HL-60 (cell line): ENCODE measurements around the gene GALK1.

ENCODE experiments used
- DNase-seq, 2 experiments: peaks; one replicate each; pipeline ENCODE4 v3.0.0-alpha.2; 2010 to 2020; ENCODE audit warnings: low read depth in 1 of 2, low spot score in 1 of 2
- H3K27ac ChIP-seq: fragments of 250-450 bp; sonication (Bioruptor Pico); replicated peaks from 2 replicates; pipeline ENCODE4 v1.5.1; 2020; ENCODE audit warnings: mild to moderate bottlenecking, moderate library complexity
- H3K27me3 ChIP-seq: fragments of 250-450 bp; sonication (Bioruptor Pico); 2 replicates; pipeline ENCODE4 v1.5.1; 2021; ENCODE audit warnings: mild to moderate bottlenecking, moderate library complexity; ENCODE audit not compliant: insufficient read depth, poor library complexity, severe bottlenecking
- H3K4me3 ChIP-seq: replicated peaks from 2 replicates; pipeline ENCODE4 v1.5.1; 2011; ENCODE audit warnings: mild to moderate bottlenecking, control low read depth, low read length; ENCODE audit not compliant: insufficient read depth
- CTCF ChIP-seq: IDR thresholded peaks from one replicate; pipeline ENCODE4 v1.5.1; 2011; ENCODE audit warnings: low read length, control low read depth, inconsistent platforms; ENCODE audit not compliant: insufficient read depth
- GABPA ChIP-seq: IDR thresholded peaks from 2 replicates; pipeline ENCODE4 v1.6.1; 2012; ENCODE audit warnings: low read depth
- POLR2AphosphoS5 ChIP-seq: IDR thresholded peaks from 2 replicates; pipeline ENCODE4 v1.6.1; 2012; ENCODE audit warnings: low read depth
- SPI1 ChIP-seq: IDR thresholded peaks from 2 replicates; pipeline ENCODE4 v1.6.1; 2012; ENCODE audit warnings: low read depth, mild to moderate bottlenecking, borderline replicate concordance
- TF ChIP-seq, protein P1 (sequence below): IDR thresholded peaks from 2 replicates; pipeline ENCODE4 v1.6.1; 2012; ENCODE audit warnings: low read depth; ENCODE audit not compliant: insufficient replicate concordance

The GALK1 gene

DNA sequence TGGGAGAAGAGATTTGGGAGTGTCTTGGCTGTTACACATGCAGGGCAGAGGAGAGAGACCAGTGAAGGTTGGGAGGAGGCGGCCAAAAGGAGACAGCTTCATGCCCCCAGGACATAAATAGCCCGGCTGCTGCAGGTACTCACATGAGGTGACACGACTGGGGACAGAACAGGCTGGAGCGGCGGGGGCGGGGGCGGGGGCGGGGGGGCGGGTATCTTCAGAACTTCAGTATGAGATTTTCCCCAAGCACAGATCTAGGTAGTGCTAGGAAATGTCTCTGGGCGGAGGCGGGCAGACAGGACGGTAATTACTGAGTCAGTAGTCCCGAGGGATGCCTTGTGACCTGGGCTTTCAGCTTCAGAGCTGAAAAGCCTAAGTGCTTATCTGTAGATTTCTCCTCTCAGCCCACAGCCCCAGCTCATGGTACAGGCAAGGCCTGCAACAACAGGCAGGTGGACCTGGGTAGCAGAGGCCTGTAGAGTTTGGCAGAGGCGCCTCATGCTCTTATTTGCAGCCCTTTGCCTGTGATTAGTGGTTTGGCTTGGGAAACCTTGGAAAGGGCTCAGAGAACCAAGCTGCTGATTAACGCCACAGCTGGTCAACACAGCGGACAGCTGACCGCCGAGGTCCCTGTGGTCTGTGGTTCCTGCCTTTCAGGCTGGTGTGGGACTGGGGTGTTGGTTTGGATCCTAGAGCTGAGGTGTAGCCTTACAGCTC lies 44.1 kb upstream of the GALK1 start:
- H3K27me3 ChIP-seq: no peaks in the 10 kb centered on the region
- no peak overlapping the region for H3K27ac ChIP-seq
- DNase-seq: no peak
- TF ChIP-seq SPI1: no peak
- TF ChIP-seq POLR2AphosphoS5: no peak
- TF ChIP-seq GABPA: no peak
- TF ChIP-seq, protein P1, sequence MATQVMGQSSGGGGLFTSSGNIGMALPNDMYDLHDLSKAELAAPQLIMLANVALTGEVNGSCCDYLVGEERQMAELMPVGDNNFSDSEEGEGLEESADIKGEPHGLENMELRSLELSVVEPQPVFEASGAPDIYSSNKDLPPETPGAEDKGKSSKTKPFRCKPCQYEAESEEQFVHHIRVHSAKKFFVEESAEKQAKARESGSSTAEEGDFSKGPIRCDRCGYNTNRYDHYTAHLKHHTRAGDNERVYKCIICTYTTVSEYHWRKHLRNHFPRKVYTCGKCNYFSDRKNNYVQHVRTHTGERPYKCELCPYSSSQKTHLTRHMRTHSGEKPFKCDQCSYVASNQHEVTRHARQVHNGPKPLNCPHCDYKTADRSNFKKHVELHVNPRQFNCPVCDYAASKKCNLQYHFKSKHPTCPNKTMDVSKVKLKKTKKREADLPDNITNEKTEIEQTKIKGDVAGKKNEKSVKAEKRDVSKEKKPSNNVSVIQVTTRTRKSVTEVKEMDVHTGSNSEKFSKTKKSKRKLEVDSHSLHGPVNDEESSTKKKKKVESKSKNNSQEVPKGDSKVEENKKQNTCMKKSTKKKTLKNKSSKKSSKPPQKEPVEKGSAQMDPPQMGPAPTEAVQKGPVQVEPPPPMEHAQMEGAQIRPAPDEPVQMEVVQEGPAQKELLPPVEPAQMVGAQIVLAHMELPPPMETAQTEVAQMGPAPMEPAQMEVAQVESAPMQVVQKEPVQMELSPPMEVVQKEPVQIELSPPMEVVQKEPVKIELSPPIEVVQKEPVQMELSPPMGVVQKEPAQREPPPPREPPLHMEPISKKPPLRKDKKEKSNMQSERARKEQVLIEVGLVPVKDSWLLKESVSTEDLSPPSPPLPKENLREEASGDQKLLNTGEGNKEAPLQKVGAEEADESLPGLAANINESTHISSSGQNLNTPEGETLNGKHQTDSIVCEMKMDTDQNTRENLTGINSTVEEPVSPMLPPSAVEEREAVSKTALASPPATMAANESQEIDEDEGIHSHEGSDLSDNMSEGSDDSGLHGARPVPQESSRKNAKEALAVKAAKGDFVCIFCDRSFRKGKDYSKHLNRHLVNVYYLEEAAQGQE: no peak
- TF ChIP-seq CTCF: no peak
- no peak overlapping the region for H3K4me3 ChIP-seq

DNA sequence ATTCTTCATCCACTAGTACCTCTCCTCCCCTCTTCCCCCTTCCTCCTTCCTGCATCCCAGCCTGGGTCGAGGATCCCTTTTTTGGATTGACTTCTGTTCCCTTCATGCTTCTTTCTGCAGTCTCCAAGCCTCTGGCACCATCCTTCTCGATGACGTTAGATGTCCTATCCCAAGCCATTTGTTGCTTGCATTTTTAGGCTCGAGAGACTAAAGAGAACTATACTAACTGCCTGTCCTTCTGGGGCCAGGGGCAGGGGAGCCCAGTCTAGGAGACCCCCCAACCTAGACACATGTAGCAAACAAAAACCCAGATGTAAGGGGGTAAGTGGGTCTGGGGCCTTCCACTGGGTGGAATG lies 43.5 kb upstream of the GALK1 start:
- Histone ChIP-seq H3K4me3 (no peak overlapping the region), H3K27ac (no peak overlapping the region), H3K27me3 (no peaks in the 10 kb centered on the region)
- TF ChIP-seq GABPA: no peak
- TF ChIP-seq SPI1: no peak
- TF ChIP-seq CTCF: no peak
- no peak for TF ChIP-seq POLR2AphosphoS5
- TF ChIP-seq, protein P1: no peak
- no peak for DNase-seq

GRCh38 chr17:75807861-75808260 lies 42.9 kb upstream of the GALK1 start:
- DNase-seq: no peak
- no peaks in the 10 kb centered on the region for H3K27me3 ChIP-seq
- no peak overlapping the region for H3K4me3 ChIP-seq
- TF ChIP-seq SPI1 (no peak), POLR2AphosphoS5 (no peak), GABPA (no peak), CTCF (no peak)
- TF ChIP-seq, protein P1: no peak
- H3K27ac ChIP-seq: no peak overlapping the region
